ENCODE results near the gene RGS12. TPM values are rescaled to one million over a fixed set of nuclear protein-coding genes. Genes with fewer than 3 reads are reported as not detected.
A peak's percentile ranks its signal among the peaks of the same experiment; 100 is the strongest.

Gene RGS12
- total and polyA plus RNA-seq, 2 of the 8 experiments (the other 6 are each of a cell fraction or from before 2014, with no cell fraction given) = 6.0 to 16.4 TPM

DNA sequence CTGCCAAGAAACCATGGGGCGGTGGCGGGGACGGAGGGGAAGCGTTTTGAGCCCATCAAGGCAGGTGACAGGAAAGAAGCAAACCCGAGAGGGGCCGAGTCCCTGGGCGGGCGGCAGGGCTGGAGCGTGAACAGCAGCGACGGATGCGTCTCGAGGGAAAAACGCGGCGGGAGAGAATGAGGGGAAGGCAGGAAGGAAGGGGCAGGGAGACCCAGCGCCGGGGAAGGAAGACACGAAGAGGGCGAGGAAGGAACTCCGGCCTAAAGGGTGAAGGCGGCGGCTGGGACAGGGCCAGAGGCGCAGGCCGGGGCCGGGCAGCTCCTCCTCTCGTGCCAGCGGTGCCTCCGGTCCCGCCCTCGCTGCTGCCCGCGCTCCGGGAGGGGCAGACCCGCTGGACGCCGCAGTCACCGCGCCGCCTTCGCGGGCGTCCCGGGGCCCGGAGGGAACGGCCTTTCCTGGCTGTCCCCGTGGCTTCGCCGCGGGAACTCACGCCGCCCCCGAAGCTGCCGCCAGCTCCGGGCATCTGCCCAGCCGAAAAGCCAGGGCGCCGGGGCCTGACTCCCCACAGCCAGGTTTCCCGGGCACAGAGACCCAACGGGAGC is 751 bp upstream of the RGS12 start (continued):
- TF ChIP-seq CBX5 (IDR thresholded peaks at IDR 0.05; ENCODE audit: low read depth, low read length) (no peak), POLR2AphosphoS5 (IDR thresholded peaks at IDR 0.05; ENCODE audit: low read depth, low read length) (no peak), NANOG (IDR thresholded peaks at IDR 0.05; ENCODE audit: insufficient read depth, low read depth, low read length, poor library complexity, severe bottlenecking) (no peak), HDAC2 (IDR thresholded peaks at IDR 0.05; ENCODE audit: borderline replicate concordance in 1 of 2, low read depth in 2 of 2, low read length in 2 of 2) (no peak), KDM4A (IDR thresholded peaks at IDR 0.05; ENCODE audit: low read depth, low read length, severe bottlenecking) (peak; percentile 99), CHD1 (IDR thresholded peaks at IDR 0.05; ENCODE audit: low read depth, low read length) (no peak), TAF1 (IDR thresholded peaks at IDR 0.05; ENCODE audit: low read depth, low read length) (no peak), EZH2 (IDR thresholded peaks at IDR 0.05; ENCODE audit: low read depth, low read length, severe bottlenecking) (peak; percentile 65), E2F6 (IDR thresholded peaks at IDR 0.05) (peak; percentile 12; the same call in 1 of the 2 replicates), BRCA1 (IDR thresholded peaks at IDR 0.05; ENCODE audit: low read depth, low read length) (no peak), GABPA (IDR thresholded peaks at IDR 0.05; ENCODE audit: borderline replicate concordance, insufficient read depth, low read length) (0 out of 2 replicates have a peak, but pooled peaks have one; percentile 9), SP2 (IDR thresholded peaks at IDR 0.05; ENCODE audit: low read length) (no peak), FOSL1 (IDR thresholded peaks at IDR 0.05; ENCODE audit: insufficient read depth, low read depth, low read length) (no peak), TCF12 (IDR thresholded peaks at IDR 0.05; ENCODE audit: low read depth, low read length) (no peak), CTBP2 (IDR thresholded peaks at IDR 0.05; ENCODE audit: borderline replicate concordance, insufficient read depth, insufficient read length, low read length) (no peak), SAP30 (IDR thresholded peaks at IDR 0.05; ENCODE audit: insufficient read depth, insufficient replicate concordance, low read length) (peak; percentile 4), CTCF (IDR thresholded peaks at IDR 0.05; ENCODE audit: control extremely low read depth in 1 of 3, insufficient read depth in 1 of 3, low read depth in 1 of 3, low read length in 3 of 3) (no peak), RXRA (IDR thresholded peaks at IDR 0.05; ENCODE audit: insufficient read depth, low read depth, low read length) (no peak)
- TF ChIP-seq, protein P1, sequence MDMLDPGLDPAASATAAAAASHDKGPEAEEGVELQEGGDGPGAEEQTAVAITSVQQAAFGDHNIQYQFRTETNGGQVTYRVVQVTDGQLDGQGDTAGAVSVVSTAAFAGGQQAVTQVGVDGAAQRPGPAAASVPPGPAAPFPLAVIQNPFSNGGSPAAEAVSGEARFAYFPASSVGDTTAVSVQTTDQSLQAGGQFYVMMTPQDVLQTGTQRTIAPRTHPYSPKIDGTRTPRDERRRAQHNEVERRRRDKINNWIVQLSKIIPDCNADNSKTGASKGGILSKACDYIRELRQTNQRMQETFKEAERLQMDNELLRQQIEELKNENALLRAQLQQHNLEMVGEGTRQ (IDR thresholded peaks at IDR 0.05; ENCODE audit: low read length) = no peak

Measured in H1 (cell line).